ENCODE measurements around the gene TSHZ2.
"Not testable (repeated sequence)": the region's sequence is repeated elsewhere in the genome, so short reads cannot be mapped to it uniquely, and the experiment has no call there.

Gene TSHZ2

GRCh38 chr20:53023732-53024520 is 51.8 kb downstream of the TSHZ2 start:
- DNase-seq, result no peak

- DNase-seq, result not testable (repeated sequence)
These were observed 52.5 kb downstream of the TSHZ2 start for GRCh38 chr20:53024653-53025052.

DNA sequence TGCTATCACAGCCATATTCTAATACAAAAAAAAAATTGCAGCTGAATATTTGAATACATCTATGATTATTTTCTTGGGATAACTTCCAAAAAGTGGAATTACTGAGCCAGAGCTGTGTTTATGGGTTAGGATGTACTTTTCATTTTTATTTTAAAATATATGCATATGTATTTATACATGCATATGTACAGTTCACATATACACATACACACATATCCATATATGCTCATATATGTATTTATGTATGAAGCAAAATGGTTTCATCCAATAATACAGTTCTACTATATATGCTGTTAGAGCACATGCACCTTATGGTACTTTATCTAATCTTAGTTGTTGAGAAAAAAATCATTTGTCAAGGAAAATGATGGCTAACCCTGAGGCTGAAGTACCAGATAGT is 54.9 kb downstream of the TSHZ2 start:
- no peak for DNase-seq

GRCh38 chr20:53028337-53029007 is 56.3 kb downstream of the TSHZ2 start:
- no peak for DNase-seq

- no peak for DNase-seq
These were observed 57.9 kb downstream of the TSHZ2 start for GRCh38 chr20:53030061-53030460.

- no peak for DNase-seq
These were observed 59.9 kb downstream of the TSHZ2 start for GRCh38 chr20:53032046-53032445.

GRCh38 chr20:53032478-53032932 is 60.3 kb downstream of the TSHZ2 start:
- DNase-seq, result no peak

DNA sequence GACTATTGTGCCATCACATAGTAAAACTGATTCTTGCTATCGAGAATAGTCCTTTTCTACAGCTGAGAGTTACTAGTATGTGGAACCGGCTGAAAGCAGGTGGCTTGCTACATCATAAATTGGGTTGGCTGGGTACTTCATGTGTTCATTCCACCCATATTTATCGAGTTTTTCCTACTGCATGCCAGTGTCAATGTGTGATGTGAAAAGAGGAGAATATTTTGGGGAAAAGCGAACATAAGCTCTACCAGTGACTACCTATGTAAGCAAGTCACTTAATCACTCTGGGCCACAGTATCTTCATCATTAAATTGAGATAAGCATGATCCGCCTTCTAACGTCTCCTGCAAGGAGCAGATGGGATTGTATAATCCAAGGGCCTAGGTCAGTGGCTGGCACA is 61.0 kb downstream of the TSHZ2 start:
- no peak for DNase-seq

DNA sequence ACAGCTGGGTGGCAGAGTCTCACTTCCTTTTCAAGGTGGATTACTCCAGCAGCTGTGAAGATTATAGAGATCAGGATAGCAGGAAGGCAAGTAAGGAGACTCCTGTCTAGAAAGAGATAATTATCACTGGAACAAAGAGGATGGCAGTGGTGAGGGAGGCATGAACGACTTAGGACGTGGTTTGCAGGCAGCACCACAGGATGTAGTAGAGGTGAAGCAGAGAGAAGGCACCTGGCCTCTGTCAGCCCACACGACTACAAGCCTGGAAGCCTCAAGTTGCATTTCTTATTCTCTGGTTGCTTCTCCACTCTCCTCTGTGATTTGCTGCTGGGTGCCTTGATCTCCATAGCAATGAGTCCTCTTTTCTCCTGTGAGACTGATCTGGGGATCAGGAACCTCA is 62.7 kb downstream of the TSHZ2 start:
- DNase-seq, result no peak

DNA sequence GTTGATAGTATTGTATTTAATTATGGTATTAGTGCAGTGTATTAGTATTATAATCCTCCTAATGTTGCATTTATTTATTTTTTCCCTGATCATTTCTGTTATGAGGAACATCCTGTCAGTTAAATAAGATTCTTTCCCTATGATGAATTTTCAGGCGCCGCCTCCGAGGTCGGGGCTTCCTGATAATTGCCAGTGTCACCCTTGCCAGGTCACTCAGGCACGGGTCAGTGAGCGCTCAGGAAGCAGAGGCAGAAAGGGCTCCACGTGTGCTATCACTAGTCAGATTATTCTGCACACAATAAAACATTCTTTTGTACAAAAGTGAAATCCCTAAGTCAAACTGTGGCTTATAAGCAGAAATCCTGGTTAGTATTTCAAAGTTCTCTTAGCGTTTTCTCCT is 64.8 kb downstream of the TSHZ2 start:
- DNase-seq, result no peak

GRCh38 chr20:53037621-53038020 is 65.5 kb downstream of the TSHZ2 start:
- no peak for DNase-seq

- no peak for DNase-seq
These were observed 66.1 kb downstream of the TSHZ2 start for GRCh38 chr20:53038299-53038698.

GRCh38 chr20:53040693-53041589 is 68.8 kb downstream of the TSHZ2 start:
- DNase-seq, result peak in 4 of 58 donors; percentile 1 to 36 (median 5)

GRCh38 chr20:53042521-53042920 is 70.4 kb downstream of the TSHZ2 start:
- no peak for DNase-seq

- DNase-seq, result no peak
These were observed 72.1 kb downstream of the TSHZ2 start for GRCh38 chr20:53044296-53044695.

DNA sequence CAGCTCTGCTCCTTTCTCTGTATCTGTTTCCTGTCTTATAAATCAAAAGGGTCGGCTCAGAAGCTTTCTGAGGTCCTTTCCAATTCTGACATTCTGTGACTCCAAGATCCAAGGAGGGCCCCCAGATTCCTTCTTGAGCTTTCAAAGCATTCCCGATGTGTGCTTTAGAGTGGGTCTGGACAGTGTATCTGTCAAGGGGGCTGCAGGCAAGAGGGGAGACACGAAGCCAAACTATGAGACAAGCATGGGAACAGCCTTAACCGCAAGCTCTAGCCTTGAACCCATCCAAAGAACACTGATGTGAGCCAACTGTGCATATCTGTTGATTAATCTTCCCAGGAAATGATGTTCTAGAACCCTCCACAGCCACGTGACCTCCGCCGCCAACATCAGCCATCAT is 73.8 kb downstream of the TSHZ2 start:
- DNase-seq, result no peak

GRCh38 chr20:53047203-53047602 is 75.0 kb downstream of the TSHZ2 start:
- DNase-seq, result no peak

- no peak for DNase-seq
These were observed 76.2 kb downstream of the TSHZ2 start for GRCh38 chr20:53048387-53048786.

- no peak for DNase-seq
These were observed 78.2 kb downstream of the TSHZ2 start for GRCh38 chr20:53050338-53050737.

- no peak for DNase-seq
These were observed 80.2 kb downstream of the TSHZ2 start for GRCh38 chr20:53052380-53052779.

- no peak for DNase-seq
These were observed 81.4 kb downstream of the TSHZ2 start for GRCh38 chr20:53053595-53053994.

Data from anterior cingulate cortex (tissue), 58 donors.